ENCODE measurements around the gene TPD52L3.

The TPD52L3 gene

GRCh38 chr9:6328103-6328502 lies at the start of gene TPD52L3:
Gene TPD52L3 (plus strand): TSS chr9:6328375. CDS start chr9:6328596, 221 bp downstream.
- DNase-seq, result no peak

DNA sequence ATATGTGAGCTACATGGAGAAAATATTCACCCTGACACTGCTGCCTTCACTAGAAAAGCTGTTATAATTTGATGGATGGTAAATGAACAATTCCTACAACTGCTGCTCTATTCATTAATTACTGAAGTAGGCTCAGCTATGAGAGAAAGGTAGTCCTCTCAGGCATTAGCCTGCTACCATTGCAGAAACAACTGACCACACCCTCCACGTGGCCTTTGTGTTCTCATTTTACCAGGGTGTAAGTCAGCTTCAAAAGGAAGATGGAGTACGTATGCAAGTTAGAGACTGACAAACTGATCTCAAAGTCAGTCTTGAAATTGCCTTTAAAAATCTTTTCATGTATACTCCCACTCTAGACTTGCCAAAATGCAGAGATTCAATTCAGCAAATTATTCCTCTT lies 26.3 kb upstream of the TPD52L3 start:
- DNase-seq, result no peak

GRCh38 chr9:6302417-6302816 lies 25.8 kb upstream of the TPD52L3 start:
- no peak for DNase-seq

- DNase-seq, result no peak
Observed at GRCh38 chr9:6304232-6304631, 23.9 kb upstream of the TPD52L3 start.

- peak; percentile 47 for DNase-seq
Observed at GRCh38 chr9:6305954-6306563, 22.1 kb upstream of the TPD52L3 start.

GRCh38 chr9:6307551-6308096 lies 20.6 kb upstream of the TPD52L3 start:
- no peak for DNase-seq

- DNase-seq, result no peak
Observed at GRCh38 chr9:6330958-6331634, 2.9 kb downstream of the TPD52L3 start.

DNA sequence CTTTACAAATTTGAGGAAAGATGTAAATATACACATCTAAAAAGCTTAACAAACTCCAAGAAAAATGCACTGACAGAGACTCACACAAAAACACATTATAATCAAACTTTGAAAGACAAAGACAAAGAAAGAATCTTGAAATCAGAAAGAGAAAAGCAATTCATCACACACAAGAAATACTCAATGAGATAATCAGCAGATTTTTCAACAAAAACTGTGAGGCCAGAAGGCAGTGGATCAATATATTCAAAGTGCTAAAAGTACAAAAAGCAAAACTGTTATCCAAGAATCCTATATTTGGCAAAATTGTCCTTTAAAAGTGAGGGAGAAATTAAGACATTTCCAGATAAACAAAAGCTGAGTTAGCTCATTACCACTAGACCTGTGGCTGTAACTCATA lies 6.1 kb downstream of the TPD52L3 start:
- no peak for DNase-seq

DNA sequence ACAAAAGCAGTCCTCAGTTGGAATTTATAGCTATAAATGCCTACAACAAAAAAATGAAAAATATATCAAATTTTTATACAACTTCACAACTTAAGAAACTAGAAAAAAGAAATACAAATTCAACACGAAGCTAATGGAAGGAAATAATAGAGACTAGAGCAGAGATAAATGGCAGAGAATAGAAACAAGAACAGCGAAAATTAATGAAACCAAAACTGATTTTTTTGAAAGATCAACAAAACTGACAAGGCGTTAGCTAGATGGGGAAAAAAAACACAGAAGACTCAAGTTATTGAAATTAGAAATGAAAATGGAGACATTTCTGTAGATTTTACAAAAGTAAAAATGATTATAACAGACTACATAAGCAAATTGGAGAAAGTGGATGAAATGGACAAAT lies 20.6 kb downstream of the TPD52L3 start:
- DNase-seq, result no peak

GRCh38 chr9:6351737-6352136 lies 23.6 kb downstream of the TPD52L3 start:
- DNase-seq, result peak; percentile 22

- DNase-seq, result peak; percentile 24
Observed at GRCh38 chr9:6354072-6354686, 26.0 kb downstream of the TPD52L3 start.

GRCh38 chr9:6355728-6356127 lies 27.6 kb downstream of the TPD52L3 start:
- DNase-seq, result no peak

- no peak for DNase-seq
Observed at GRCh38 chr9:6356441-6356840, 28.3 kb downstream of the TPD52L3 start.

DNA sequence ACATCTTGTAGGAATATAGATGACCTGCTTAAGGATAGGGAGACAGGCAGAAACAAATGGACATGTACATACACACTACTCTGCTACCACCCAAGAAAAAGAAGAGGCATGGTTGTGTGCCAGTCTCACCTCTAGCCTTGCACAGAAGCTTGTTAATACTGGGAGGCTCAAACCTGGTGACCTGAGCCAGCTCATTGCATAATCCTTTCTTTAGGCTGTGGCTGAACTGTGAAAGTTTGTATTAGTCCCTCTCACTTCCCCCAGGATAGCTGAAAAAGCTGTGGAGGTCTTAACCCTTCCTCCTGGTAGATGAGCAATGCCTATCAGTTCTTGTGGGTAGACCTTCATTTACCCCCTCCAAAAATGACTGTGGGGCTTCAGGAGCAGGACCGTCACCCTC lies 28.7 kb downstream of the TPD52L3 start:
- DNase-seq, result no peak

GRCh38 chr9:6367128-6367890 lies 39.1 kb downstream of the TPD52L3 start:
- DNase-seq, result no peak

- DNase-seq, result no peak
Observed at GRCh38 chr9:6368831-6369230, 40.7 kb downstream of the TPD52L3 start.

Measured in NCI-H2171 treated with DMSO at 0.1 percent for 48 hours (cell line).